Smooth muscle cell (in vitro differentiated cells): Measurements from ENCODE around the gene B4GALT6. TPM values are rescaled to one million over a fixed set of nuclear protein-coding genes. Genes with fewer than 3 reads are reported as not detected.

Experiments used
- DNase-seq: peaks from one replicate; lab custom pipeline; 2025; ENCODE audit not compliant: unreplicated experiment; lab: John Stamatoyannopoulos, UW
- H2AFZ ChIP-seq: fragments of 200-600 bp; sonication (generic); 2 replicates; pipeline ENCODE4 v1.6.0; 2016; ENCODE audit warnings: antibody characterized with exemption, low read depth, mild to moderate bottlenecking
- H3F3A ChIP-seq: fragments of 200-600 bp; sonication (generic); 2 replicates; pipeline ENCODE4 v1.6.0; 2017; ENCODE audit warnings: antibody characterized with exemption, low read depth
- H3K27ac ChIP-seq: fragments of 200-600 bp; sonication (generic); 2 replicates; pipeline ENCODE4 v1.5.1; 2016; ENCODE audit warnings: low read depth, mild to moderate bottlenecking
- H3K27me3 ChIP-seq: fragments of 200-600 bp; sonication (generic); 2 replicates; pipeline ENCODE4 v1.6.1; 2016; ENCODE audit warnings: low read depth, mild to moderate bottlenecking
- H3K36me3 ChIP-seq: fragments of 200-600 bp; sonication (generic); 2 replicates; pipeline ENCODE4 v1.5.1; 2016; ENCODE audit warnings: low read depth
- H3K4me1 ChIP-seq: fragments of 200-600 bp; sonication (generic); 2 replicates; pipeline ENCODE4 v1.5.1; 2016; ENCODE audit warnings: low read depth
- H3K4me2 ChIP-seq: fragments of 200-600 bp; sonication (generic); 2 replicates; pipeline ENCODE4 v1.6.0; 2016; ENCODE audit warnings: mild to moderate bottlenecking
- H3K4me3 ChIP-seq: fragments of 200-600 bp; sonication (generic); 2 replicates; pipeline ENCODE4 v1.5.1; 2016; ENCODE audit warnings: mild to moderate bottlenecking
- H3K79me2 ChIP-seq: fragments of 200-600 bp; sonication (generic); 2 replicates; pipeline ENCODE4 v1.6.0; 2016; ENCODE audit warnings: low read depth, mild to moderate bottlenecking
- H3K9ac ChIP-seq: fragments of 200-600 bp; sonication (generic); 2 replicates; pipeline ENCODE4 v1.6.0; 2016; ENCODE audit warnings: low read depth
- H3K9me3 ChIP-seq: fragments of 200-600 bp; sonication (generic); replicated peaks from 2 replicates; pipeline ENCODE4 v1.5.1; 2016; ENCODE audit warnings: low read depth
- H4K20me1 ChIP-seq: fragments of 200-600 bp; sonication (generic); 2 replicates; pipeline ENCODE4 v1.6.0; 2016; ENCODE audit warnings: low read depth
- CTCF ChIP-seq: fragments of 200-600 bp; sonication (generic); IDR thresholded peaks from 2 replicates; pipeline ENCODE4 v1.5.1; 2017; ENCODE audit warnings: borderline replicate concordance, mild to moderate bottlenecking, antibody characterized with exemption; ENCODE audit not compliant: insufficient read depth, poor library complexity, severe bottlenecking
- WGBS: methylation state at CpG from one replicate; pipeline ENCODE4 v1.1.7; 2016; ENCODE audit warnings: low lambda C conversion rate; 5-methylcytosine and 5-hydroxymethylcytosine counted together
- polyA plus RNA-seq: library from polyadenylated mRNA; unstranded; fragments of >200 nt; fragmentation: Nextera tagmentation; extraction: Ambion mirVana; gene quantifications from 2 replicates; pipeline ENCODE4 v1.2.1, GENCODE V29; 2016
- total RNA-seq: library from RNA; depleted of rRNA; stranded (reverse); fragments of >200 nt; gene quantifications from 2 replicates; pipeline ENCODE4 v1.2.3, GENCODE V29; 2014

B4GALT6 gene
- total and polyA plus RNA-seq, 2 experiments from 2014 or later: 4.0 to 15.1 TPM

GRCh38 chr18:31586616-31587015, 97.8 kb downstream of the B4GALT6 start:
- Histone ChIP-seq H3K9ac (no peak overlapping the region), H3K4me2 (peak overlapping the region; percentile 48), H4K20me1 (no peaks in the 10 kb centered on the region), H3K36me3 (no peaks in the 10 kb centered on the region), H3K9me3 (no peaks in the 10 kb centered on the region), H3F3A (peaks cover 8% of the 10 kb centered on the region), H3K27me3 (no peaks in the 10 kb centered on the region), H3K27ac (peak overlapping the region; percentile 42), H2AFZ (no peak overlapping the region), H3K4me3 (no peak overlapping the region), H3K4me1 (peaks cover 5% of the 10 kb centered on the region), H3K79me2 (no peaks in the 10 kb centered on the region)
- DNase-seq: no peak
- 74% methylated on average over 5 of the region's 5 CpGs for WGBS
- TF ChIP-seq CTCF: no peak

GRCh38 chr18:31585991-31586390, 98.4 kb downstream of the B4GALT6 start:
- WGBS: 93% methylated on average over 5 of the region's 5 CpGs
- Histone ChIP-seq H3K9me3 (no peaks in the 10 kb centered on the region), H2AFZ (no peak overlapping the region), H3K9ac (no peak overlapping the region), H3K4me1 (peaks cover 5% of the 10 kb centered on the region), H3K4me3 (no peak overlapping the region), H3K4me2 (no peak overlapping the region), H3F3A (peaks cover 8% of the 10 kb centered on the region), H3K27ac (no peak overlapping the region), H3K36me3 (no peaks in the 10 kb centered on the region), H4K20me1 (no peaks in the 10 kb centered on the region), H3K27me3 (no peaks in the 10 kb centered on the region), H3K79me2 (no peaks in the 10 kb centered on the region)
- TF ChIP-seq CTCF: no peak
- no peak for DNase-seq

GRCh38 chr18:31583185-31583854, 101.1 kb downstream of the B4GALT6 start:
- WGBS: over 99% methylated on average over 5 of the region's 5 CpGs
- H3K27me3 ChIP-seq: no peaks in the 10 kb centered on the region
- no peaks in the 10 kb centered on the region for H4K20me1 ChIP-seq

More at GRCh38 chr18:31583185-31583854, 101.1 kb downstream of the B4GALT6 start:
- Histone ChIP-seq H3K79me2 (no peaks in the 10 kb centered on the region), H3K27ac (no peak overlapping the region), H3K36me3 (no peaks in the 10 kb centered on the region), H3F3A (peaks cover 8% of the 10 kb centered on the region), H2AFZ (no peak overlapping the region), H3K9me3 (no peaks in the 10 kb centered on the region), H3K4me2 (no peak overlapping the region), H3K9ac (no peak overlapping the region), H3K4me3 (no peak overlapping the region), H3K4me1 (peaks cover 5% of the 10 kb centered on the region)
- no peak for TF ChIP-seq CTCF
- no peak for DNase-seq
